CD4-positive, alpha-beta T cell (primary cell): ENCODE measurements around the gene ALG9. TPM values are rescaled to one million over a fixed set of nuclear protein-coding genes. Genes with fewer than 3 reads are reported as not detected.

Source experiments
- ATAC-seq: fragments of 200-7000 bp; cut with Tn5 transposase; one replicate; pipeline ENCODE4 v1.10.0; 2022; ENCODE audit warnings: mild to moderate bottlenecking; ENCODE audit not compliant: poor library complexity
- CTCF ChIA-PET: fragments of 350-600 bp; sonication (Branson Sonifier 250); formaldehyde crosslinking; loops from one replicate; lab custom pipeline; 2021; ENCODE audit warnings: antibody characterized with exemption, inconsistent platforms; lab: Charles Lee
- POLR2A ChIA-PET: fragments of 350-600 bp; sonication (Branson Sonifier 250); formaldehyde crosslinking; loops from one replicate; lab custom pipeline; 2021; ENCODE audit warnings: antibody characterized with exemption, inconsistent platforms; lab: Charles Lee
- DNase-seq, 14 experiments: peaks; one replicate each; pipeline ENCODE4 v3.0.0-alpha.2; 2013 to 2020; ENCODE audit warnings: mixed read lengths in 2 of 14
- H3K27ac ChIP-seq, 2 donors: one replicate each; pipeline versions ENCODE4 v1.5.1 to v1.7.0; 2013; ENCODE audit warnings: low read length in 2 of 2, low read depth in 1 of 2, mild to moderate bottlenecking in 1 of 2
- H3K27me3 ChIP-seq, 2 experiments: 1 replicate in 1 of 2; 2 replicates in 1 of 2; pipeline versions ENCODE4 v1.6.1 to v1.7.0; 2013; ENCODE audit warnings: low read length in 2 of 2, control low read depth in 1 of 2, mild to moderate bottlenecking in 1 of 2, moderate library complexity in 1 of 2; ENCODE audit not compliant: insufficient read depth in 2 of 2, control insufficient read depth in 1 of 2
- H3K36me3 ChIP-seq: one replicate; pipeline ENCODE4 v1.6.1; 2013; ENCODE audit warnings: low read length, control low read depth; ENCODE audit not compliant: insufficient read depth
- H3K4me1 ChIP-seq: one replicate; pipeline ENCODE4 v1.6.1; 2013; ENCODE audit warnings: low read length, control low read depth; ENCODE audit not compliant: insufficient read depth
- H3K4me3 ChIP-seq: one replicate; pipeline ENCODE4 v1.5.1; 2013; ENCODE audit warnings: mild to moderate bottlenecking, low read length, moderate library complexity
- H3K9me3 ChIP-seq, 2 experiments: 1 replicate in 1 of 2; 2 replicates in 1 of 2; pipeline versions ENCODE4 v1.6.1 to v1.7.0; 2013; ENCODE audit warnings: low read length in 2 of 2, mild to moderate bottlenecking in 2 of 2, control low read depth in 1 of 2, moderate library complexity in 1 of 2; ENCODE audit not compliant: control insufficient read depth in 1 of 2, insufficient read depth in 1 of 2
- H3K27ac Mint-ChIP-seq: one replicate; pipeline ENCODE4 v1.8.0; 2020; ENCODE audit warnings: mixed read lengths
- H3K27me3 Mint-ChIP-seq: one replicate; pipeline ENCODE4 v1.8.0; 2021; ENCODE audit warnings: mixed read lengths
- H3K36me3 Mint-ChIP-seq: one replicate; pipeline ENCODE4 v1.8.0; 2021; ENCODE audit warnings: low read depth, mixed read lengths
- H3K4me1 Mint-ChIP-seq: one replicate; pipeline ENCODE4 v1.8.0; 2021; ENCODE audit warnings: low read depth, mixed read lengths
- H3K4me3 Mint-ChIP-seq: one replicate; pipeline ENCODE4 v1.8.0; 2020; ENCODE audit warnings: mild to moderate bottlenecking, mixed read lengths
- H3K9me3 Mint-ChIP-seq: one replicate; pipeline ENCODE4 v1.8.0; 2020; ENCODE audit warnings: mixed read lengths
- intact Hi-C, 2 experiments: fragments of 100-400 bp; cut with DNase I in 1 of 2; cut with micrococcal nuclease in 1 of 2; formaldehyde crosslinking; loops; one replicate each; pipeline versions ENCODE4 v1.15.1 to v1.9.0; 2023 to 2025; cut with DNase I, micrococcal nuclease
- total RNA-seq, 174 experiments: library from RNA in 2 of 174; stranded (reverse) in 2 of 174; gene quantifications; one replicate each; pipeline ENCODE4 v1.2.3 and lab custom pipeline; 2021 to 2026
- TF ChIP-seq, protein P1 (sequence below): fragments of 200-600 bp; IDR thresholded peaks from one replicate; pipeline ENCODE4 v1.8.0; 2022; ENCODE audit warnings: antibody characterized with exemption, mild to moderate bottlenecking

ALG9 gene
- total RNA-seq, 2 experiments from 2014 or later: 31.1 to 33.4 TPM

DNA sequence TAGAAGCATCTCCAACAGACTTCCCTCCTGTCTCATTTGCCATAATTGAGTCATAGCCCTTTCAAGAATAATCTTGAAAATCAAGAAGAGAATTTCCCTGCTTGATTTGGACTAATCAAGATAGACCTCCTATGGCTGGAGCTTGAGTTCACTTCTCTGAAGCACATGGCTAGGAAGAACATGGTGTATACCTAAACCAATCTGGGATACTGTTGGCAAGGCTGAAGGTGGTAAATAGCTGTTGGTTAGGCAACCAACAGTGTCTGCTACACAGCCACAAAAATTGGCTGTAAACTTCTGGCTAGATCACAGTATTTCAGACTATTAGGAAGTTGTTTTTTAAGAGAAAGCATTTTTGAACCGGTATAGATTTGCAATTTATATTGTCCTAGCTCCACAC lies 35.3 kb upstream of the ALG9 start:
- Mint-ChIP-seq H3K36me3 (peaks cover 4% of the 10 kb centered on the region), H3K4me1 (no peaks in the 10 kb centered on the region), H3K27ac (no peak overlapping the region), H3K4me3 (no peak overlapping the region), H3K9me3 (no peaks in the 10 kb centered on the region), H3K27me3 (peaks cover 34% of the 10 kb centered on the region)
- no peak overlapping the region for H3K27ac ChIP-seq
- H3K4me3 ChIP-seq: no peak overlapping the region
- DNase-seq: no peak
- H3K4me1 ChIP-seq: no peaks in the 10 kb centered on the region
- no peaks in the 10 kb centered on the region for H3K36me3 ChIP-seq
- peaks cover 2 to 14% of the 10 kb centered on the region in 2 experiments for H3K27me3 ChIP-seq
- TF ChIP-seq, protein P1, sequence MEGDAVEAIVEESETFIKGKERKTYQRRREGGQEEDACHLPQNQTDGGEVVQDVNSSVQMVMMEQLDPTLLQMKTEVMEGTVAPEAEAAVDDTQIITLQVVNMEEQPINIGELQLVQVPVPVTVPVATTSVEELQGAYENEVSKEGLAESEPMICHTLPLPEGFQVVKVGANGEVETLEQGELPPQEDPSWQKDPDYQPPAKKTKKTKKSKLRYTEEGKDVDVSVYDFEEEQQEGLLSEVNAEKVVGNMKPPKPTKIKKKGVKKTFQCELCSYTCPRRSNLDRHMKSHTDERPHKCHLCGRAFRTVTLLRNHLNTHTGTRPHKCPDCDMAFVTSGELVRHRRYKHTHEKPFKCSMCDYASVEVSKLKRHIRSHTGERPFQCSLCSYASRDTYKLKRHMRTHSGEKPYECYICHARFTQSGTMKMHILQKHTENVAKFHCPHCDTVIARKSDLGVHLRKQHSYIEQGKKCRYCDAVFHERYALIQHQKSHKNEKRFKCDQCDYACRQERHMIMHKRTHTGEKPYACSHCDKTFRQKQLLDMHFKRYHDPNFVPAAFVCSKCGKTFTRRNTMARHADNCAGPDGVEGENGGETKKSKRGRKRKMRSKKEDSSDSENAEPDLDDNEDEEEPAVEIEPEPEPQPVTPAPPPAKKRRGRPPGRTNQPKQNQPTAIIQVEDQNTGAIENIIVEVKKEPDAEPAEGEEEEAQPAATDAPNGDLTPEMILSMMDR: no peak
- ChIA-PET POLR2A (no interaction called here), CTCF (no interaction called here)
- intact Hi-C loops: no loop called here
- peaks cover 0 to 4% of the 10 kb centered on the region in 2 experiments for H3K9me3 ChIP-seq
- no peak for ATAC-seq

- POLR2A ChIA-PET: interaction anchor here (1.3 kb wide), 1 partner anchor 21 kb away, joined by 3 read pairs; no protein-coding TSS in a partner anchor
- Histone ChIP-seq H3K36me3 (no peaks in the 10 kb centered on the region), H3K4me3 (no peak overlapping the region), H3K9me3 (no peaks in the 10 kb centered on the region), H3K4me1 (no peaks in the 10 kb centered on the region), H3K27me3 (peaks cover 0 to 4% of the 10 kb centered on the region in 2 experiments), H3K27ac (no peak overlapping the region)
- Mint-ChIP-seq H3K9me3 (no peaks in the 10 kb centered on the region), H3K4me3 (no peak overlapping the region), H3K27me3 (peaks cover 25% of the 10 kb centered on the region), H3K27ac (no peak overlapping the region), H3K36me3 (peaks cover 4% of the 10 kb centered on the region), H3K4me1 (no peaks in the 10 kb centered on the region)
- ATAC-seq: no peak
- DNase-seq: no peak
- intact Hi-C loops: no loop called here
- CTCF ChIA-PET: interaction anchor here (0.9 kb wide), 1 partner anchor 16 kb away, joined by 3 read pairs; no protein-coding TSS in a partner anchor
- TF ChIP-seq, protein P1: no peak
Measured at GRCh38 chr11:111905411-111905810, 34.0 kb upstream of the ALG9 start.

GRCh38 chr11:111886844-111887243 lies 15.5 kb upstream of the ALG9 start:
- Mint-ChIP-seq H3K27me3 (no peaks in the 10 kb centered on the region), H3K36me3 (peaks cover 16% of the 10 kb centered on the region), H3K4me3 (no peak overlapping the region), H3K9me3 (no peaks in the 10 kb centered on the region), H3K4me1 (no peaks in the 10 kb centered on the region), H3K27ac (no peak overlapping the region)
- Histone ChIP-seq H3K4me3 (no peak overlapping the region), H3K27ac (no peak overlapping the region), H3K4me1 (no peaks in the 10 kb centered on the region), H3K36me3 (no peaks in the 10 kb centered on the region), H3K9me3 (no peaks in the 10 kb centered on the region), H3K27me3 (no peaks in the 10 kb centered on the region)
- intact Hi-C loops: no loop called here
- TF ChIP-seq, protein P1: no peak
- DNase-seq (no peak), ATAC-seq (no peak)
- ChIA-PET POLR2A (no interaction called here), CTCF (no interaction called here)
